ENCODE results near the gene KCTD1.

The KCTD1 gene

DNA sequence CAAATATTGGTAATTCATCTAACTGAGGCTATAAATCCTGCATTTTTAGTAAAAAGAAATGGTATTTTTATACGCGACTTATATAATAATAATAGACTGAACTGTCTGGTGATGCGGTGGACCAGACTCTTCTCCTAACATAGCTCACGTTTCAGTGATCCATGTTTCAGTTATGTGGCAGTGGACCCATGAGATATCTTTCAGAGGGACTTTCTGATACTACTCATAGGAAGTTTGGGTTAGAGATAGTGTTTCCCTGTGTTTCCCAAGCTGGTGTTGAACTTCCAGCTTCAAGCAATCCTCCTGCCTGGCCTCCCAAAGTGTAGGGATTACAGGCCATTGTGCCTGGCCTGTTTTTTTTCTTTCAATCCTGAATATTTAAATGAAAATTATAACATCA, 59.2 kb downstream of the KCTD1 start:
- H3K9ac ChIP-seq (ENCODE audit: insufficient read length, low read depth), result no peak overlapping the region
- no peak overlapping the region for H3K4me3 ChIP-seq (ENCODE audit: insufficient read length, low read depth)
- DNase-seq (ENCODE audit: low read depth, low spot score), result no peak
- TF ChIP-seq SUZ12 (IDR thresholded peaks at IDR 0.05; ENCODE audit: extremely low read depth, insufficient read depth, insufficient read length) (no peak), ZNF274 (IDR thresholded peaks at IDR 0.05; ENCODE audit: low read depth, low read length) (no peak), YY1 (IDR thresholded peaks at IDR 0.05; ENCODE audit: insufficient read depth, insufficient read length) (no peak)
- H3K4me1 ChIP-seq (ENCODE audit: insufficient read depth, insufficient read length), result no peaks in the 10 kb centered on the region
- H3K9me3 ChIP-seq (ENCODE audit: insufficient read depth, low read length), result no peaks in the 10 kb centered on the region
- H3K27me3 ChIP-seq (ENCODE audit: insufficient read depth, insufficient read length), result no peaks in the 10 kb centered on the region
- no peaks in the 10 kb centered on the region for H3K36me3 ChIP-seq (ENCODE audit: insufficient read depth, insufficient read length, low read length)

DNA sequence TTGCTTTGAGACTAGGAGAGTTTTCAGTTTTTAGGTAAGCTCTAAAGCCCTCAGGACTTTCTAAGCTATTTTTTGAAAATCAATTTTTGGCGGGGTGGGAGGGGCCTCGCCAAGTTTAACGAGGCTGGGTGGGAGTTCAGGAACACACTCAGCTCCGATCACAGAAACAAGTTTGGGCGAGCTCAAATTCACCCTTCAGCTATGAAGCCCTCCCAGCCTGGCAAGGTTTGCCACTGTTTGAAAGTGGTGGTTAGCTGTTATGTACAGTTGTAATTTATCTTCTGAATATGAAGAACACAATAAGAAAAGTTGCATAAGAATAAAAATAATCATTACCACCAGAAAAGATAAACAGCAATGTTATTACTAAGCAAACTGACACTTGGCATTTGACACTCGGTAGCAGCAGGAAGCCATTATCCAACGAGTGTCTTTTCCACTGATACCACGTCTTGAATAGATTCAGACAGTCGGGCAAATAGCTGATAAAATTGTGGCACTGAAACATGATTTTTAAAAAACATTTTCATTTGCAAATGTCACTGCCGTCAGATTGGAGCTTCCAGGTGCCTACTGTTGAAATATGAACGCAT, 59.8 kb downstream of the KCTD1 start:
- no peak for TF ChIP-seq YY1 (IDR thresholded peaks at IDR 0.05; ENCODE audit: insufficient read depth, insufficient read length)
- no peak for TF ChIP-seq ZNF274 (IDR thresholded peaks at IDR 0.05; ENCODE audit: low read depth, low read length)
- no peak for TF ChIP-seq SUZ12 (IDR thresholded peaks at IDR 0.05; ENCODE audit: extremely low read depth, insufficient read depth, insufficient read length)
- Histone ChIP-seq H3K9ac (ENCODE audit: insufficient read length, low read depth) (no peak overlapping the region), H3K9me3 (ENCODE audit: insufficient read depth, low read length) (no peaks in the 10 kb centered on the region), H3K4me1 (ENCODE audit: insufficient read depth, insufficient read length) (no peaks in the 10 kb centered on the region), H3K27me3 (ENCODE audit: insufficient read depth, insufficient read length) (no peaks in the 10 kb centered on the region), H3K4me3 (ENCODE audit: insufficient read length, low read depth) (no peak overlapping the region), H3K36me3 (ENCODE audit: insufficient read depth, insufficient read length, low read length) (no peaks in the 10 kb centered on the region)
- no peak for DNase-seq (ENCODE audit: low read depth, low spot score)

DNA sequence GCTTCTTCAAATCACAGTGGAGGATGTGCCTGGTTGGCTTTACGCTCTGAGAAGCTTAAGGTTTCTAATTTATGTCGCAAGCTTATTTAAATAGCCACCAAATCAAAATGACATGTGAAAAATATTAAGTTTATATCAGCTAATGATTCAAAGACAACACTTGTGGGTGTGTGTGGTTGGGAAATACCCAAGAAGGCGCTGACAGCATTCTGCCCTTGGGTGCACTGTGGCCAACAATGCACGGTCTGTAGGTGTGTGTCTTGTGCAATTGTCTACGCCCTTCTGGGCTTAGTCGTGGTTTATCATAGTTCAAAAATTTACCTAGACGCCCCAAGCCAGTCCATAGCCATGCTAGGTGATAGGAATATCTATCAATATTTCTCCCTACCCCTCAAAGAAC, 60.9 kb downstream of the KCTD1 start:
- TF ChIP-seq SUZ12 (IDR thresholded peaks at IDR 0.05; ENCODE audit: extremely low read depth, insufficient read depth, insufficient read length) (no peak), YY1 (IDR thresholded peaks at IDR 0.05; ENCODE audit: insufficient read depth, insufficient read length) (no peak), ZNF274 (IDR thresholded peaks at IDR 0.05; ENCODE audit: low read depth, low read length) (no peak)
- no peak for DNase-seq (ENCODE audit: low read depth, low spot score)
- Histone ChIP-seq H3K9ac (ENCODE audit: insufficient read length, low read depth) (no peak overlapping the region), H3K27me3 (ENCODE audit: insufficient read depth, insufficient read length) (no peaks in the 10 kb centered on the region), H3K36me3 (ENCODE audit: insufficient read depth, insufficient read length, low read length) (no peaks in the 10 kb centered on the region), H3K4me3 (ENCODE audit: insufficient read length, low read depth) (no peak overlapping the region), H3K9me3 (ENCODE audit: insufficient read depth, low read length) (no peaks in the 10 kb centered on the region), H3K4me1 (ENCODE audit: insufficient read depth, insufficient read length) (no peaks in the 10 kb centered on the region)

DNA sequence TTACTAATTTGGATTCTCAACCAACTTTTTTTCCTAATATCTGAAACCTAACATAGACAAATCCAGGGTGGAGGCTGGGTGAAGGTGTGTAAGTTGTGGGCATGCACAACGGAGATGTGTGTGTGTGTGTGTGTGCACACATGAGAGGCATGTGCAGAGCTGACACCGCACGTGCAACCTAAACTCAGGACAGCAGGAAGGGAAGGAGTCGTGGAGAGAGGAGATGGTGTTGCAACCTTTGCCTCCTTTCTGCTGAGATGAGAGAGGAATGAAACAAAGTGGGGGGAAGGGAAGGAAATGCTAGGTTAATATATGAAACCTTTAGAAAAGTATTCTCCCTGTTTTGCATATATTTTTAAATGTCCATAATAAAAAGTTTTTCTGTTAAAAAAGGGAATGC, 64.7 kb downstream of the KCTD1 start:
- Histone ChIP-seq H3K27me3 (ENCODE audit: insufficient read depth, insufficient read length) (no peaks in the 10 kb centered on the region), H3K9me3 (ENCODE audit: insufficient read depth, low read length) (no peaks in the 10 kb centered on the region), H3K4me3 (ENCODE audit: insufficient read length, low read depth) (no peak overlapping the region), H3K9ac (ENCODE audit: insufficient read length, low read depth) (no peak overlapping the region), H3K4me1 (ENCODE audit: insufficient read depth, insufficient read length) (no peaks in the 10 kb centered on the region), H3K36me3 (ENCODE audit: insufficient read depth, insufficient read length, low read length) (no peaks in the 10 kb centered on the region)
- DNase-seq (ENCODE audit: low read depth, low spot score), result no peak
- TF ChIP-seq YY1 (IDR thresholded peaks at IDR 0.05; ENCODE audit: insufficient read depth, insufficient read length), result no peak
- TF ChIP-seq SUZ12 (IDR thresholded peaks at IDR 0.05; ENCODE audit: extremely low read depth, insufficient read depth, insufficient read length), result no peak
- TF ChIP-seq ZNF274 (IDR thresholded peaks at IDR 0.05; ENCODE audit: low read depth, low read length), result no peak

DNA sequence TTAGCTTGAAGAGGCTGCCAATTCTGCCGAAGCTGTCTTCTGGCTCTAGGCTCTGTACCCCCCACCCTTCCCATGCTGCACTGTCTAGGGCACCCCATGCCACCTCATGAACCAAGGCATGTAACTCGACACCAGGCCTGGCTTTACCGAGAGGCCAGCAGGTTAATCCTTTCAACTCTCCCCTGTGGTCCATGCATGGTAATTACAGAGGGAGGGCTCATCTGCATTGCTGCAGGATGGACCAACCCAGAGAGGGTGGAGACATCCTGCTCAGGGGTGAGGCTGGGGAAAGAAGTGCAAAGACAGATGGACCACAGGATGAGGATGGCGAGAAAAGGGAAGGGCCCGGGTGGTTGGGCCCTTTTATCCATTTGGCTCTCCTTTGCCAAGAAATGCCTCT, 65.8 kb downstream of the KCTD1 start:
- H3K9ac ChIP-seq (ENCODE audit: insufficient read length, low read depth), result no peak overlapping the region
- DNase-seq (ENCODE audit: low read depth, low spot score), result peak; percentile 30
- no peaks in the 10 kb centered on the region for H3K27me3 ChIP-seq (ENCODE audit: insufficient read depth, insufficient read length)
- TF ChIP-seq YY1 (IDR thresholded peaks at IDR 0.05; ENCODE audit: insufficient read depth, insufficient read length) (no peak), ZNF274 (IDR thresholded peaks at IDR 0.05; ENCODE audit: low read depth, low read length) (no peak), SUZ12 (IDR thresholded peaks at IDR 0.05; ENCODE audit: extremely low read depth, insufficient read depth, insufficient read length) (no peak)
- no peaks in the 10 kb centered on the region for H3K4me1 ChIP-seq (ENCODE audit: insufficient read depth, insufficient read length)
- H3K4me3 ChIP-seq (ENCODE audit: insufficient read length, low read depth), result no peak overlapping the region
- H3K9me3 ChIP-seq (ENCODE audit: insufficient read depth, low read length), result no peaks in the 10 kb centered on the region
- H3K36me3 ChIP-seq (ENCODE audit: insufficient read depth, insufficient read length, low read length), result no peaks in the 10 kb centered on the region

DNA sequence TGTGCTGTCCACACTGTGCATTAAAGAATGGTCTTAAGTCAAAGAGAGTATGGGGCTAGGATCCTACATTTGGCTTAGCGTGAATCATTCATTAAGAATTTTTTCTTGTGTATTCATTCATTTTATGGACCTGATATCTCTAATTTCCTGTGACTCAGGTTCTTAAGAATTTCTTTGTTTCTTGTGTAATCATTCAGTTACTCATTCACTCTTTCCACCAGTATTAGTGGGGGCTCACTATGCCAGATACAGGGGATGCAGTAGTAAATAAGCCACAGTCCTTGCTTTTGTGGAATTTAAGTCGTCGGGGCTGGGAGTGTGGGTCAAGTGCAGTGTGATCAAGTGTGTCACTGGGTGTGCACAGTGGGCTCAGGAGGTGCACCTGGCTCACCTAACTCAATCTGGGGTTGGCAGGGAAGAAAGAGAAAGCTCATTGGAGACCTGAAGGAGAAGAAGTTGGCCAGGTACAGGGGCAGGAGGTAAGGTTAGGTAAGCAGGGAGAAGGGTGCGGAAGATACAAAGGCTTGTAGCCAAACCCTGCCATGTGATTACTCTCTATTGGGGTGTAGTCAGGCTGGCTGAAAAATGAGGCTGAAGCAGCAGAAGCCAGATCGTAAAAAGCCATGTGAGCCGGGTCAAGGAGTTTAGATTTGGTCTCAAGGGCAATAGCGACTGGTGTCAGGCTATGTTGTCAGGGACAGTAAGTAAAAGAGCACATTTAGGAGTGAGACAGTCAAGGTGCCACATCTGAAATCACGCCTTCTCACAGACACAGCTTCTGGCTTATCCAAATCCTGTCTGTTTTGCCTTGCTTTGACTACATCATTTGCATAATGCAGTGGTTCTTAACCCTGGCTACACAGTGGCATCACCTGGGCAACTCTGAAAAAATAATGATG, 67.2 kb downstream of the KCTD1 start:
- no peak overlapping the region for H3K4me3 ChIP-seq (ENCODE audit: insufficient read length, low read depth)
- H3K36me3 ChIP-seq (ENCODE audit: insufficient read depth, insufficient read length, low read length), result no peaks in the 10 kb centered on the region
- DNase-seq (ENCODE audit: low read depth, low spot score), result no peak
- H3K27me3 ChIP-seq (ENCODE audit: insufficient read depth, insufficient read length), result no peaks in the 10 kb centered on the region
- H3K9ac ChIP-seq (ENCODE audit: insufficient read length, low read depth), result no peak overlapping the region
- TF ChIP-seq YY1 (IDR thresholded peaks at IDR 0.05; ENCODE audit: insufficient read depth, insufficient read length) (no peak), ZNF274 (IDR thresholded peaks at IDR 0.05; ENCODE audit: low read depth, low read length) (no peak), SUZ12 (IDR thresholded peaks at IDR 0.05; ENCODE audit: extremely low read depth, insufficient read depth, insufficient read length) (no peak)
- H3K4me1 ChIP-seq (ENCODE audit: insufficient read depth, insufficient read length), result no peaks in the 10 kb centered on the region
- H3K9me3 ChIP-seq (ENCODE audit: insufficient read depth, low read length), result no peaks in the 10 kb centered on the region

DNA sequence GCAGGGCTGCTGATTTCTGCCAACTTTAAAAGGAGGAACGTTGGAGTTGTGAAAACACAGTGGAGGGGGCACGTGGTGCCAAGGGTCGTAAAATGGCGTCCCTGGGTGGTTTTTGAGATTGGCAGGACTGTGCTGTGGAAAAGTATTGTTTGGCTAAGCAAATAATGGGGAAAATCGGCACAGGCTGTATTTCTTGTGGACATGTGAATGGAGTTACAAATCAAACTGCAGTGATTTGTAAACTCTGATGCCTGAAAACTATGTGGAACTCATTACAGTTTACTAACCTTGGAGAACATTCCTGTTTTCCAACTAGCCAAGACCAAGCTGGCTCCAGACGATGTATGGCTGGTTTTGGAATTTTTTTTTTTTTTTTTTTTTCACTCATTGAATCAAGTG, 68.7 kb downstream of the KCTD1 start:
- no peaks in the 10 kb centered on the region for H3K9me3 ChIP-seq (ENCODE audit: insufficient read depth, low read length)
- H3K9ac ChIP-seq (ENCODE audit: insufficient read length, low read depth), result no peak overlapping the region
- TF ChIP-seq ZNF274 (IDR thresholded peaks at IDR 0.05; ENCODE audit: low read depth, low read length) (no peak), YY1 (IDR thresholded peaks at IDR 0.05; ENCODE audit: insufficient read depth, insufficient read length) (no peak), SUZ12 (IDR thresholded peaks at IDR 0.05; ENCODE audit: extremely low read depth, insufficient read depth, insufficient read length) (no peak)
- H3K27me3 ChIP-seq (ENCODE audit: insufficient read depth, insufficient read length), result no peaks in the 10 kb centered on the region
- DNase-seq (ENCODE audit: low read depth, low spot score), result no peak
- H3K4me1 ChIP-seq (ENCODE audit: insufficient read depth, insufficient read length), result no peaks in the 10 kb centered on the region
- H3K4me3 ChIP-seq (ENCODE audit: insufficient read length, low read depth), result no peak overlapping the region
- no peaks in the 10 kb centered on the region for H3K36me3 ChIP-seq (ENCODE audit: insufficient read depth, insufficient read length, low read length)
